Rectal smooth muscle tissue (tissue), 1 donor: ENCODE measurements around the gene LRRC28.

Experiments
- H3K27ac ChIP-seq: one replicate; pipeline ENCODE4 v1.7.0; 2013; ENCODE audit warnings: low read depth, low read length, inconsistent platforms
- H3K27me3 ChIP-seq: one replicate; pipeline ENCODE4 v1.7.0; 2013; ENCODE audit warnings: low read length; ENCODE audit not compliant: control insufficient read depth, insufficient read depth
- H3K36me3 ChIP-seq: one replicate; pipeline ENCODE4 v1.7.0; 2013; ENCODE audit warnings: low read length; ENCODE audit not compliant: control insufficient read depth, insufficient read depth
- H3K4me1 ChIP-seq: one replicate; pipeline ENCODE4 v1.7.0; 2013; ENCODE audit warnings: low read length; ENCODE audit not compliant: control insufficient read depth, insufficient read depth
- H3K4me3 ChIP-seq: one replicate; pipeline ENCODE4 v1.7.0; 2013; ENCODE audit warnings: low read length
- H3K9ac ChIP-seq: one replicate; pipeline ENCODE4 v1.7.0; 2013; ENCODE audit warnings: low read length

LRRC28 gene

DNA sequence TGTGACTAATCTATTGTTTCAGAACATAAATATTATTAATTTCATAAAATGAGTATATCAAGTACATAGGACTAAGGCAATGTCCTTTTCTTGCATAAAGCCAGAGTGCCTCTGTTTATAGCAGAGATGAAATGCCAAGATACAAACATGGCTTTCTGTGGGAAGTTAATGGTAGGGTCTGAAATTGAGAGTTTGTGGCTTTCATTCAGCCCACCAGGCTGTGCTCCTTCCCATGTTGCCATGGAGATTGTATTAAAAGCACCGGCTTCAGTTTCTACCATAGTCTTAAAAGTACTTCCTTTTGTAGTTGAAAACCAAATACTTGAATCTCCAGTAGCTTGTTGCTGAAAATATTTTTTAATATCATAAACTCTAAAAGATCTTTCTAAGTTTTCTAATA lies 114.0 kb downstream of the LRRC28 start:
- H3K36me3 ChIP-seq, result no peaks in the 10 kb centered on the region
- no peaks in the 10 kb centered on the region for H3K4me1 ChIP-seq
- H3K27me3 ChIP-seq, result no peaks in the 10 kb centered on the region
- no peak overlapping the region for H3K9ac ChIP-seq
- H3K4me3 ChIP-seq, result no peak overlapping the region
- H3K27ac ChIP-seq, result no peak overlapping the region

DNA sequence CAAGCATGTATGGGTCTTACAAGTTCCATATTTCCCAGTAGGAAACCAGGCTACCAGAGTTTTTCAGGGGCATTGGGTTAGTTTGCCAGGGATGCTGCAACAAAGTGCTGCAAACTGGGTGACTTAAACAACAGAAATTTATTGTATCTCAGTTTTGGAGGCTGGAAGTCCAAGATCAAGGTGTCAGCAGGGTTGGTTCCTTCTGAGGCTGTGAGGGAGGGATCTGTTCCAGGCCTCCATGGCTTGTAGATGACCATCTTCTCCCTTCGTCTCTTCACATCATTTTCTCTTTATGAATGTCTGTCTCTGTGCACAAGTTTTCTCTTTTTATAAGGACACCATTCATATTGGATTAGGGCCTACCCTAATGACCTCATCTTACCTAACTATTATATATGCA lies 114.7 kb downstream of the LRRC28 start:
- no peak overlapping the region for H3K9ac ChIP-seq
- no peak overlapping the region for H3K27ac ChIP-seq
- no peaks in the 10 kb centered on the region for H3K36me3 ChIP-seq
- H3K27me3 ChIP-seq, result no peaks in the 10 kb centered on the region
- H3K4me3 ChIP-seq, result no peak overlapping the region
- no peaks in the 10 kb centered on the region for H3K4me1 ChIP-seq

DNA sequence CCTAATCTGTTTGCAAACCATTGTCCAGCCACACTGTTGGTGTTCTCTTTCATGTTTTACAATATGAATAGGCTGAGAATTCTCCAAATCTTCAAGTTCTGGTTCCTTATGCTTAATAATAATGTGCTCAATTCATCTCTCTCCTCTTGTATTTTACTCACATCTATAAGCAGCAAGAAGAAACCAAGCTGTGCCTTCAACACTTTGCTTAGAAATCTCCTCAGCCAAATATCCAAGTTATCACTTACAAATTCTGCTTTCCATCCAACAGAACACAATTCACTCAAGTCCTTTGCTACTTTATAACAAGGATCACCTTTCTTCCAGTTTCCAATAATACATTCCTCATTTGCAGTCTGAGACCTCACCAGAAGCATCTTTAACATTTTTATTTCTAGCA lies 117.5 kb downstream of the LRRC28 start:
- Histone ChIP-seq H3K36me3 (no peaks in the 10 kb centered on the region), H3K4me1 (no peaks in the 10 kb centered on the region), H3K27me3 (no peaks in the 10 kb centered on the region), H3K27ac (no peak overlapping the region), H3K9ac (no peak overlapping the region), H3K4me3 (no peak overlapping the region)

DNA sequence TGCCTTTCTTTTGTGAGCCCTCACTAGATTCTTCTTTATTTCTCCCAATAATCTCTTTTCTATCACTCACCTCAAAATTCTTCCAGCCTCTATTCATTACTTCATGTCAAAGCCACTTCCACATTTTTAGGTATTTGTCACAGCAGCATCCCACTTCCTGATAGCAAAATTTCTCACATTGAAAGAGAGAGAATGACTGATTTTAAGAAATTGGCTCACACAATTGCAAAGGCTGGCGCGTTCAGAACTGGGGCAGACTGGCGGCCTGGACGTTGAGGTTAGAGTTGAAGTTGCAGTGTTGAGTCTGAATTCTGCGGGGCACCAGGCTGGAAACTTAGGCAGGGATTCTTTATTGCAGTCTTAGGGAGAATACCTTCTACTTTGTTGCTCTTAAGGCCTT lies 117.9 kb downstream of the LRRC28 start:
- Histone ChIP-seq H3K4me1 (no peaks in the 10 kb centered on the region), H3K9ac (no peak overlapping the region), H3K27ac (no peak overlapping the region), H3K36me3 (no peaks in the 10 kb centered on the region), H3K4me3 (no peak overlapping the region), H3K27me3 (no peaks in the 10 kb centered on the region)

DNA sequence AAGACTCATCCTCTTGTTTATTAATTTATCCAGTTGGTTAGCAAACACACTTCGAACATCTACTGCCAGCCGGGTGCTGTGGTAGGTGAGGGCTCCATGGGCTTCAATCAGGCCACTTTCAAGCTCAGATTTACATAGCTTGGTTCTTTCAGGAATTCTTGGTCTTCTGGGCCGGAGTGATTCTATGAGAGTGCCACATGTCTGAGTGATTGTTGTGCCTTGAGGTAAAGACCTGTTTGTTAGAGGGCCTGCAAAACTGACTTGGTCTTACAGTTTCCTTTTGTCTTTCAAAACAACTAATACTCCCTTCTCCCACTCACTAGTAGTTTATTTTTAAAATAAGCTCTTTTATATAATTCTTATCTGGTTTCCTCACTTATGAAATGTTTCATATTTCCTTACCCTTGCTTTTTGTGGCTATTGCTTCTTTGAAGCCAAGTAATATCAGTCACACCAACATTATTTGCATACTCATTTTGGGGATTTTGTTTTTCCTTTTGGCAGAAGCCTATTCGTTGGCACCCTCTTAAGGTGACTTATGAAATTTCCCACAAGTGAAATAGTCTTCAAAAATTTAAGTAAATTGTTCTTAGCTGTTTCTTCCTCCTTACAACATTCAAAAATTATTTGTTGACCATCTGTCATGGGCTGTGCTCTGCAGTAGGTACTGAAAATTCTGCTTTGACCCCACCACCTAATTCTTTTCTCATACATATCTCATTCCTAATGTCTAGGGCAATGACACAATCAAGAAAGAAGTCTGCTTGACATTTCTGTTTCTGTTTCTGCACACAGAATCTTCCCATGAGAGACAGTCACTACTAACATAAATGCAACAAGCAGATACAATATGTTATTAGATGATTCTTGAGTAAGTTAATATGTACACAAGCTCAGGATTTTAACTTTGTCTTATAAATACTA lies 120.2 kb downstream of the LRRC28 start:
- Histone ChIP-seq H3K27ac (no peak overlapping the region), H3K36me3 (no peaks in the 10 kb centered on the region)

DNA sequence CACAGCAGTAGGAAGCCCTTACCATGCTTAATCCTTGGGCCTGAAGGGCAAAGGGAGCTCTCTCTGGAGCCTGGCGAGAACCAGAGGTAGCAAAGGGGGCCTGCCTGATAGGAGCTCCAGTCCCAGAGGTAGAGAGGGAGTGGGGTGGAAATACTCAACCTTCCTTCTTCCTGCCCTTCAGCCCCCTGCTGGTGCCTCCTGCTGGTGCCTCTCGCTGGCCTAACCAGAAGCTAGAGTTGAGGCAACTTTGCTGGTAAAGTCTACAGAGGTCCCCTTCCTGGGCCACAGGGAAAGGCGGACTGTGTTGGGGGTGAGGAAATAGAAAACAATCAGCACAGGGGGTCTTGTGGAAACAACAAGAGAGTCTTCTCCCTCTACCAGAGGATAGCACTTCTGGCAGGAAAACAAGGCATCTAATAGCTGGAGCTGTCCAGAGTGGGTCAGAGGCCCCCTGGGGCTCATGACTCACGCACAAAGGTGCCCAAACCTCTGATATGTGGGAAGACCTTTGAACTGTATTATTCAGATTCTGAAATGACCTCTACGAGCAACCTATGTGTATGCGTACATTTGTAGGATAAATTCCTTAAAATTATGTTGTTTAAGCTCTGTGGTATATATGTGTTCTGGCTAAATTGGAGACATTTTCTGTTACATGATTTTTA lies 133.9 kb downstream of the LRRC28 start:
- Histone ChIP-seq H3K27ac (no peak overlapping the region), H3K9ac (no peak overlapping the region), H3K36me3 (no peaks in the 10 kb centered on the region), H3K4me3 (no peak overlapping the region), H3K27me3 (no peaks in the 10 kb centered on the region), H3K4me1 (peaks cover 3% of the 10 kb centered on the region)

More for the DNA sequence above, 120.2 kb downstream of the LRRC28 start:
- no peak overlapping the region for H3K9ac ChIP-seq
- H3K4me1 ChIP-seq, result no peaks in the 10 kb centered on the region
- H3K27me3 ChIP-seq, result no peaks in the 10 kb centered on the region
- H3K4me3 ChIP-seq, result no peak overlapping the region

DNA sequence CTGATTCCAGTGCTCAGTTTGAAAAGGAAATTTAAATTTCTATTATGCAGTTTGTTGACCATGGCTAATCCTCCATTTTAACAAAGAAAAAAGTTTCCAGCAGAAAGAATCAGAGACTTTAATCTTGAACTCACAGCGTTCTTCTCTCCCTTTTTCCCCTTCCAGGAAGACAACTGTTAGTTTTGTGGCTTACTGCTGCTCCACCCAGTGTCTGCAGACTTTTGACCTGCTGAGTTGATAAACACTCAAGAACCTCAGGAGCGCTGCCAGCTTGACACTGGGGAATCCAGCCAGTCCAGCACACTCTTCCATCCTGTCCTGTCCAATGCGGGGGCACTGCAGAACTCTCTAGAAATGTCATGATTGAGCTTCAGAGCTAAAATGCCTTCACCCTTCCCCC lies 134.6 kb downstream of the LRRC28 start:
- no peak overlapping the region for H3K9ac ChIP-seq
- peaks cover 3% of the 10 kb centered on the region for H3K4me1 ChIP-seq
- no peaks in the 10 kb centered on the region for H3K27me3 ChIP-seq
- no peak overlapping the region for H3K4me3 ChIP-seq
- H3K36me3 ChIP-seq, result no peaks in the 10 kb centered on the region
- H3K27ac ChIP-seq, result no peak overlapping the region

DNA sequence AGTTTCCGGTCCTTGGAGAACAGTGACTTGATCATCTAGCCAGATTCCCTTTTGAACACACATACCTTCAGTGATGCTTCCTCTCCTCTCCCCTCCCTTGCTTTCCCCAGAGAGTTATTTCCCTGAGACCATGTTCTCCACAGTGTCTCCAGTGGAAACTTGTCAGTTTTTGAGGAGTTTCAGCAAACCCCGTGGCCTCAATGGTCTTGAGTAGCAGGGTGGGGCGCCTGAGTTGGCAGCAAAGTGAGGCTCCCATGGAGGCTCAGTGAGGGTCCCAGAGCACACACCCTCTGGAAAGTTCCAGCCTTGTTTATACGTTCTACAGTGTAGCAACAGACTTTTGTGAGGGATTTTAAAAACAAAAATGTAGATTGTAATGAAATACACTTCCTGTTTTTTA lies 135.1 kb downstream of the LRRC28 start:
- Histone ChIP-seq H3K36me3 (no peaks in the 10 kb centered on the region), H3K4me3 (no peak overlapping the region), H3K27ac (no peak overlapping the region), H3K4me1 (peaks cover 3% of the 10 kb centered on the region), H3K9ac (no peak overlapping the region), H3K27me3 (no peaks in the 10 kb centered on the region)

DNA sequence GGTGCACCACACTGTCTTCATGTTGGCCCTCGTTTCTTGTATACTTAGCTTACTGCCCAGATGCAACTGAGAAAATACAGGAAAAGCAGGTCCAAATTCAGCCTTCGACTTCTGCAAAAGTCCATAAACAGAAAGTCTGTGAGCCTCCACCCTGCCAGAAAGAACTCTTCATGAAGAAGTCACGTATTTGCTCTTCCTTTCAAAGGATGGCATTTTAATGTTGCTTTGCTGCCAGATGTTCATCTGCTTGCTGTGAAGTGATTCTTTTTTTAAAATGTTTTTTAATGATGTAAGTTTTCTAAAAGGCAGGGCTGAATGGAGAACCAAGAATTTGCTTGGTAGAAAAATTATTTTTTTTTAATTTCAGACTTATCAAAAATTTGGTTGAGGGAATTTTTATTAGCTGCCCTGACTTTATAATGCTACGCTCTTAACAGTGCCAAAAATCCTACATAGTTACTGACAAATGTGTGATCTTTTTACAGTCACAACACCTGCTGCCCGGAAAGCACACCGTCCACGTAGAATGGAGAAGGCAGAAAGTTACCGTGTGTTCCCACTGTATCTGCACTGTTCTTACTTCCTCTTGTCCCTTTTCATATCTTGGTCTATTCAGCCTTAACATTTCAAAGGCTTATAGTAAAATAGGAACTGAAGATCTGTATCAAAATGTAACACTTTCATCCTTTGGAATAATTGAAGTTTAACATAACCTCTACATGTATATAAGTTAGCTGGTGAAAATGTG lies 136.3 kb downstream of the LRRC28 start:
- Histone ChIP-seq H3K36me3 (no peaks in the 10 kb centered on the region), H3K27ac (no peak overlapping the region), H3K27me3 (no peaks in the 10 kb centered on the region), H3K4me3 (no peak overlapping the region), H3K4me1 (peaks cover 3% of the 10 kb centered on the region), H3K9ac (no peak overlapping the region)

DNA sequence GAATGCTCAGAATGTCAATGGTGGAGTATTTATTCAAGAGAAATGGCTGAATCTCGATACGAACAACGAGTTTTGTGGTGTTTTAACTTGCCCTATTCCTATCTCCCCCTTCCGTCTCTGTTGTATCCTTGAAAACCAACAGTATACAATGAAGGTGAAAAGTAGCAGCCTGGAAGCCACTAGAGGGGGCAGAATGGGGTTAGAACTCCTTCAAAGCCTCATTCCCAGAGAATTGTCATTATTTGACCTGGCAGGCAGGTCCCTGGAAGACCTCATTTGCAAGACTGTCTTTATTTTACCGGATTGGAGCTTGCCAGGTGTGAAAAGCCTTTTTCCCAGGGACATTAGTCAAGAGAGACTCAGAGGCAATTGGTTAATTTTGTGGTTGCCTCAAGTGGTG lies 139.4 kb downstream of the LRRC28 start:
- H3K27ac ChIP-seq, result no peak overlapping the region

DNA sequence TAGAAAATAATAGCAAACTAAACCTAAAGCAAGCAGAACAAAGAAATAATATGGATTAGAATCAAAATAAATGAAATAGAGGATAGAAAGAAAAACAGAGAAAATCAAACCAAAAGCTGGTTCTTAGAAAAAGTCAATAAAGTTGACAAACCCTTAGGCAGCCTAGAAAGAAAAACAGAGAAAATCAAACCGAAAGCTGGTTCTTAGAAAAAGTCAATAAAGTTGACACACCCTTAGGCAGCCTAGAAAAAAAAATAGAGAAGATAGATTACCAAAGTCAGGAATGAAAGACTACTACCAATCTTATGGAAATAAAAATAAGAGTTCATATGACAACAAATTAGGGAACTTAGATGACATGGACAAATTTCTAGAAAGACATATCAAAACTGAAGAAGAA lies 142.4 kb downstream of the LRRC28 start:
- Histone ChIP-seq H3K36me3 (no peaks in the 10 kb centered on the region), H3K9ac (no peak overlapping the region), H3K4me3 (no peak overlapping the region), H3K27ac (no peak overlapping the region), H3K4me1 (no peaks in the 10 kb centered on the region), H3K27me3 (no peaks in the 10 kb centered on the region)

More for the DNA sequence above, 139.4 kb downstream of the LRRC28 start:
- Histone ChIP-seq H3K27me3 (no peaks in the 10 kb centered on the region), H3K4me1 (peaks cover 3% of the 10 kb centered on the region), H3K4me3 (no peak overlapping the region), H3K36me3 (no peaks in the 10 kb centered on the region), H3K9ac (no peak overlapping the region)

DNA sequence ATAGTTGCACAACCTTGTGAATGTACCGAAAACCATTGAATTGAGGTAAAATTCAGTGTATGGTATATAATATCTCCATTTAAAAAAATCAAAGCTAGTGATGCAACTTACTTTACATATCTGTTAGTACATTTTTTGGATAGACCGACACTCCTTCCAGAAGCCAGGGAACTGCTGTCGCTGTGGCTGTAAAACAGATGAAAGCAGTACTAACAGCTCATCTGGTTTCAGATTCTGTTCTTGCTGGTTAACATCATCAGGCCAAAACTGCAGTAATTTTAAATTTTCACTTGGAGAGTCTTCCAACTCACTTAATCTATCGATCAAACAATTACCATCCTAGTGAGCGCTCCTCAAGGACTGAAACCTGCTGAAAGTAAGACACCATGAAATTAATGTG lies 145.1 kb downstream of the LRRC28 start:
- no peaks in the 10 kb centered on the region for H3K27me3 ChIP-seq
- H3K4me3 ChIP-seq, result no peak overlapping the region
- no peak overlapping the region for H3K9ac ChIP-seq
- no peaks in the 10 kb centered on the region for H3K4me1 ChIP-seq
- no peak overlapping the region for H3K27ac ChIP-seq
- no peaks in the 10 kb centered on the region for H3K36me3 ChIP-seq
